Measurements from ENCODE around the gene FBXO22.

GRCh38 chr15:75903331-75904239 is at the start of gene FBXO22:
- TF ChIP-seq EZH2 (IDR thresholded peaks at IDR 0.05; ENCODE audit: insufficient read depth, poor library complexity, severe bottlenecking), result no peak
- no peak for TF ChIP-seq EZH2phosphoT487 (IDR thresholded peaks at IDR 0.05; ENCODE audit: insufficient read depth, low read depth)
